H9 (cell line): ENCODE results near the gene FTH1. TPM values are rescaled to one million over a fixed set of nuclear protein-coding genes. Genes with fewer than 3 reads are reported as not detected.
A peak's percentile ranks its signal among the peaks of the same experiment; 100 is the strongest.

ENCODE experiments used
- DNase-seq: peaks from one replicate; pipeline ENCODE4 v3.0.0-alpha.2; 2017
- H2AFZ ChIP-seq: one replicate; pipeline ENCODE4 v1.6.1; 2013; ENCODE audit warnings: mild to moderate bottlenecking, low read length, control low read depth, moderate library complexity
- H2AK5ac ChIP-seq: 2 replicates; pipeline ENCODE4 v1.6.1; 2013; ENCODE audit warnings: low read length, control low read depth, mixed read lengths; ENCODE audit not compliant: insufficient read length
- H2BK120ac ChIP-seq: one replicate; pipeline ENCODE4 v1.6.1; 2013; ENCODE audit warnings: low read depth, mild to moderate bottlenecking, low read length, control low read depth, inconsistent platforms; ENCODE audit not compliant: poor library complexity, severe bottlenecking
- H2BK12ac ChIP-seq: 2 replicates; pipeline ENCODE4 v1.6.1; 2013; ENCODE audit warnings: low read length, control low read depth, mixed read lengths, low read depth; ENCODE audit not compliant: insufficient read length
- H2BK15ac ChIP-seq: 2 replicates; pipeline ENCODE4 v1.6.1; 2013; ENCODE audit warnings: low read depth, low read length, control low read depth
- H2BK20ac ChIP-seq: one replicate; pipeline ENCODE4 v1.6.1; 2013; ENCODE audit warnings: low read depth, mild to moderate bottlenecking, low read length, control low read depth, inconsistent platforms; ENCODE audit not compliant: poor library complexity, severe bottlenecking
- H2BK5ac ChIP-seq: 2 replicates; pipeline ENCODE4 v1.6.1; 2013; ENCODE audit warnings: low read length, control low read depth, mixed read lengths; ENCODE audit not compliant: insufficient read length
- H3K14ac ChIP-seq: 2 replicates; pipeline ENCODE4 v1.6.1; 2013; ENCODE audit warnings: low read length, control low read depth; ENCODE audit not compliant: insufficient read depth
- H3K18ac ChIP-seq: 2 replicates; pipeline ENCODE4 v1.6.1; 2013; ENCODE audit warnings: low read depth, mild to moderate bottlenecking, mixed read lengths, low read length, control low read depth; ENCODE audit not compliant: insufficient read length
- H3K23ac ChIP-seq: 2 replicates; pipeline ENCODE4 v1.6.1; 2013; ENCODE audit warnings: low read length, control low read depth, mixed read lengths, low read depth; ENCODE audit not compliant: insufficient read length
- H3K23me2 ChIP-seq: 2 replicates; pipeline ENCODE4 v1.6.1; 2013; ENCODE audit warnings: low read depth, mild to moderate bottlenecking, mixed read lengths, low read length, control low read depth; ENCODE audit not compliant: insufficient read length, poor library complexity, severe bottlenecking
- H3K27ac ChIP-seq: 2 replicates; pipeline ENCODE4 v1.5.1; 2013; ENCODE audit warnings: low read length, control low read depth, mixed read lengths, low read depth; ENCODE audit not compliant: insufficient read length
- H3K27me3 ChIP-seq: 2 replicates; pipeline ENCODE4 v1.6.1; 2013; ENCODE audit warnings: low read length, control low read depth, inconsistent platforms; ENCODE audit not compliant: insufficient read depth
- H3K4ac ChIP-seq: 2 replicates; pipeline ENCODE4 v1.6.1; 2013; ENCODE audit warnings: low read depth, mild to moderate bottlenecking, control low read depth, inconsistent platforms, low read length, moderate library complexity
- H3K4me1 ChIP-seq: 2 replicates; pipeline ENCODE4 v1.6.1; 2013; ENCODE audit warnings: low read length, control low read depth, inconsistent platforms; ENCODE audit not compliant: insufficient read depth
- H3K4me2 ChIP-seq: 2 replicates; pipeline ENCODE4 v1.6.1; 2013; ENCODE audit warnings: low read length, control low read depth, mixed read lengths; ENCODE audit not compliant: insufficient read length, insufficient read depth
- H3K56ac ChIP-seq: 2 replicates; pipeline ENCODE4 v1.6.1; 2013; ENCODE audit warnings: low read depth, mild to moderate bottlenecking, mixed read lengths, low read length, control low read depth; ENCODE audit not compliant: insufficient read length
- H3K79me1 ChIP-seq: 2 replicates; pipeline ENCODE4 v1.6.1; 2013; ENCODE audit warnings: low read depth, mild to moderate bottlenecking, moderate library complexity, low read length, control low read depth, inconsistent platforms; ENCODE audit not compliant: insufficient read depth, poor library complexity, severe bottlenecking
- H3K79me2 ChIP-seq: 2 replicates; pipeline ENCODE4 v1.6.1; 2013; ENCODE audit warnings: low read length, control low read depth, inconsistent platforms; ENCODE audit not compliant: insufficient read depth
- H3K9ac ChIP-seq: 2 replicates; pipeline ENCODE4 v1.6.1; 2013; ENCODE audit warnings: low read length, control low read depth, mixed read lengths; ENCODE audit not compliant: insufficient read length; ENCODE audit errors: extremely low read depth
- H3K9me3 ChIP-seq: one replicate; pipeline ENCODE4 v1.6.1; 2013; ENCODE audit warnings: low read depth, low read length, inconsistent platforms; ENCODE audit not compliant: control insufficient read depth
- H3T11ph ChIP-seq: one replicate; pipeline ENCODE4 v1.6.1; 2013; ENCODE audit warnings: mild to moderate bottlenecking, low read length, control low read depth, inconsistent platforms
- H4K20me1 ChIP-seq: one replicate; pipeline ENCODE4 v1.6.1; 2013; ENCODE audit not compliant: control insufficient read depth, insufficient read length, insufficient read depth
- H4K5ac ChIP-seq: 2 replicates; pipeline ENCODE4 v1.6.1; 2013; ENCODE audit warnings: low read depth, mild to moderate bottlenecking, mixed read lengths, low read length, control low read depth; ENCODE audit not compliant: insufficient read length
- H4K8ac ChIP-seq: replicated peaks from 2 replicates; pipeline ENCODE4 v1.6.1; 2013; ENCODE audit warnings: low read length, control low read depth, mixed read lengths, low read depth; ENCODE audit not compliant: insufficient read length
- H4K91ac ChIP-seq: 2 replicates; pipeline ENCODE4 v1.6.1; 2013; ENCODE audit warnings: low read depth, mild to moderate bottlenecking, moderate library complexity, mixed read lengths, low read length, control low read depth; ENCODE audit not compliant: insufficient read length
- H3K27ac Mint-ChIP-seq, 3 experiments: 2 replicates in 2 of 3; 3 replicates in 1 of 3; pipeline ENCODE4 v1.8.0; 2020 to 2021; ENCODE audit warnings: mixed read lengths in 3 of 3, mild to moderate bottlenecking in 1 of 3, moderate library complexity in 1 of 3
- H3K27me3 Mint-ChIP-seq: 2 replicates; pipeline ENCODE4 v1.8.0; 2021; ENCODE audit warnings: low read depth, mild to moderate bottlenecking, moderate library complexity, mixed read lengths
- H3K36me3 Mint-ChIP-seq, 3 experiments: 2 replicates in 2 of 3; 3 replicates in 1 of 3; pipeline ENCODE4 v1.8.0; 2020 to 2021; ENCODE audit warnings: low read depth in 3 of 3, mixed read lengths in 3 of 3; ENCODE audit not compliant: insufficient read depth in 1 of 3
- H3K4me1 Mint-ChIP-seq, 2 experiments: 2 replicates each; pipeline ENCODE4 v1.8.0; 2020; ENCODE audit warnings: mixed read lengths in 2 of 2
- H3K4me3 Mint-ChIP-seq, 2 experiments: 2 replicates in 1 of 2; 3 replicates in 1 of 2; pipeline ENCODE4 v1.8.0; 2020 to 2021; ENCODE audit warnings: mild to moderate bottlenecking in 2 of 2, mixed read lengths in 2 of 2, moderate library complexity in 1 of 2
- H3K9me3 Mint-ChIP-seq, 2 experiments: 2 replicates in 1 of 2; 3 replicates in 1 of 2; pipeline ENCODE4 v1.8.0; 2020; ENCODE audit warnings: mild to moderate bottlenecking in 2 of 2, mixed read lengths in 2 of 2, moderate library complexity in 1 of 2
- CTCF ChIP-seq: fragments of 200-600 bp; sonication (generic); conservative IDR thresholded peaks from 3 replicates; pipeline ENCODE4 v1.8.0; 2021; ENCODE audit warnings: antibody characterized with exemption, mild to moderate bottlenecking
- WGBS: extraction: QIAGEN DNeasy Blood & Tissue Kit; methylation state at CpG from one replicate; pipeline ENCODE4 v1.1.7; 2013; ENCODE audit warnings: missing lambda C conversion rate, low lambda C conversion rate, mixed read lengths; ENCODE audit not compliant: insufficient read length; ENCODE audit errors: extremely low coverage; 5-methylcytosine and 5-hydroxymethylcytosine counted together
- total RNA-seq: library from RNA; stranded (reverse); gene quantifications from 2 replicates; pipeline ENCODE4 v1.2.1, GENCODE V29; 2021

The FTH1 gene
- total RNA-seq, 1 experiment from 2014 or later = 1,505 TPM

- no peak overlapping the region for H4K91ac ChIP-seq
- no peak overlapping the region for H3T11ph ChIP-seq
- Mint-ChIP-seq H3K9me3 (no peaks in the 10 kb centered on the region; a peak in 2 of 5 replicates), H3K36me3 (no peaks in the 10 kb centered on the region), H3K4me1 (peaks cover 26 to 37% of the 10 kb centered on the region in 2 experiments), H3K27me3 (peaks cover 50% of the 10 kb centered on the region), H3K4me3 (no peak overlapping the region), H3K27ac (no peak overlapping the region; a peak in 1 of 7 replicates)
- no peak overlapping the region for H2BK15ac ChIP-seq
- H3K56ac ChIP-seq = no peak overlapping the region
- no peak overlapping the region for H2BK12ac ChIP-seq
- H3K9me3 ChIP-seq = no peaks in the 10 kb centered on the region
- H2BK120ac ChIP-seq = no peak overlapping the region
- H4K20me1 ChIP-seq = no peaks in the 10 kb centered on the region
- no peak overlapping the region for H3K18ac ChIP-seq
- H3K27ac ChIP-seq = no peak overlapping the region
- no peaks in the 10 kb centered on the region for H3K79me1 ChIP-seq
- peak; percentile 23 for DNase-seq
- no peak overlapping the region for H2BK5ac ChIP-seq
- WGBS = no CpG with 5 or more reads among the region's 13 CpGs
- H2AFZ ChIP-seq = no peak overlapping the region
- H2BK20ac ChIP-seq = no peak overlapping the region
- H3K23me2 ChIP-seq = peaks cover 5% of the 10 kb centered on the region
- H3K27me3 ChIP-seq = no peaks in the 10 kb centered on the region; the same call in 1 of the 2 replicates
- no peak overlapping the region for H4K8ac ChIP-seq
- H3K4ac ChIP-seq = no peak overlapping the region
- no peak overlapping the region for H4K5ac ChIP-seq
- H3K14ac ChIP-seq = no peak overlapping the region
- H3K4me1 ChIP-seq = peaks cover 7% of the 10 kb centered on the region; the same call in 1 of the 2 replicates
- H3K4me2 ChIP-seq = no peak overlapping the region
- no peaks in the 10 kb centered on the region for H3K79me2 ChIP-seq
- H3K9ac ChIP-seq = no peak overlapping the region
- TF ChIP-seq CTCF = no peak
- H3K23ac ChIP-seq = no peak overlapping the region
- H2AK5ac ChIP-seq = no peak overlapping the region
Measured at GRCh38 chr11:61919705-61920631, 47.5 kb downstream of the FTH1 start.
